RWPE2 (cell line): ENCODE data around the gene DUSP15.

Experiments used
- ATAC-seq: fragments of 200-7000 bp; cut with Tn5 transposase; 3 replicates; pipeline ENCODE4 v1.9.1; 2021; ENCODE audit warnings: low read depth
- DNase-seq: peaks from one replicate; pipeline ENCODE4 v3.0.0-alpha.2; 2020; ENCODE audit warnings: low spot score
- H3K27ac ChIP-seq: fragments of 450-650 bp; 2 replicates; pipeline ENCODE4 v1.5.1; 2017; ENCODE audit warnings: mild to moderate bottlenecking; ENCODE audit not compliant: poor library complexity, severe bottlenecking
- H3K27me3 ChIP-seq: fragments of 250-450 bp; sonication (Bioruptor Pico); 2 replicates; pipeline ENCODE4 v1.5.1; 2021; ENCODE audit warnings: mild to moderate bottlenecking, moderate library complexity; ENCODE audit not compliant: insufficient read depth, poor library complexity, severe bottlenecking
- H3K36me3 ChIP-seq: fragments of 250-450 bp; sonication (Bioruptor Pico); 2 replicates; pipeline ENCODE4 v1.5.1; 2020; ENCODE audit warnings: low read depth, mild to moderate bottlenecking, moderate library complexity
- H3K4me1 ChIP-seq: fragments of 250-450 bp; sonication (Bioruptor Pico); 2 replicates; pipeline ENCODE4 v1.5.1; 2021; ENCODE audit warnings: mild to moderate bottlenecking, moderate library complexity; ENCODE audit not compliant: insufficient read depth, poor library complexity, severe bottlenecking
- H3K4me3 ChIP-seq: fragments of 250-450 bp; sonication (Bioruptor Pico); 2 replicates; pipeline ENCODE4 v1.5.1; 2021; ENCODE audit warnings: mild to moderate bottlenecking, moderate library complexity; ENCODE audit not compliant: severe bottlenecking
- H3K9me3 ChIP-seq: fragments of 250-450 bp; sonication (Bioruptor Pico); 2 replicates; pipeline ENCODE4 v1.5.1; 2021; ENCODE audit warnings: mild to moderate bottlenecking, moderate library complexity; ENCODE audit not compliant: severe bottlenecking
- TF ChIP-seq, protein P1 (sequence below): fragments of 450-650 bp; IDR thresholded peaks from one replicate; pipeline ENCODE4 v1.5.1; 2017; ENCODE audit warnings: mild to moderate bottlenecking, moderate library complexity; ENCODE audit not compliant: poor library complexity, severe bottlenecking

DUSP15 gene

DNA sequence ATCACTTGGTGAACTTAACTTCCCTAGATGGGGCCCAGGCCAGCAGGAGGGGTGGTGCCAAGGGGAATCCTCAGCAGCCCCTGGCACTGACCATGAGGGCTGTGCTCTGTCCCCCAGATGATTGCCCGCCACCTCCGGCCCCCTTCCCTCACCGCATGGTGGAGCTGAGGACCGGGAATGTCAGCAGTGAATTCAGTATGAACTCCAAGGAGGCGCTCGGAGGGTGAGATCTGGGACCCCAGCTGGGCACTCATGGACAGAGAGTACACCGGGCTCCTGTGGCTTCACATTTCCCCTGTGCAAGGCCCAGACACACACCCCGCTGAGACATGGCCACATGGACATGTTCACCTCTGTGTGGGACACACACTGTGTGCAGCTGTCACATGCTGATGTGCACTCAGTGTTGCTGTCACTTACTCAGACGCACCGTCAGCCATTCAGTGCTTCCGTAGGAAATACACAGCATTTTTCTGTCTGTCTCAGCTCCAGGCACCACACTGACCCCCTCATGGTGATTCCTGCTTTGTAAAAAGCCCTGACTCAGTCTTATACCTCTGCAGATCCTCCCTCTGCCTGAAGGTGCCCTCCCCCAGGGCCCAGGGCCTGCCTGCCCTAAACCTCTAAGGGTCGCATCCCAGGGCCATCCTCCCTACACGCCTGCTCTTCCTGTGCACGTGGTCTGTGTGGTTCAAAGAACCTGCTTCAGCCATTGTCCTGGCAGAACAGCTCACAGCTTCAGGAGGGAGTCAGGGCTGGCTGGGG lies 46.8 kb downstream of the DUSP15 start:
- no peak overlapping the region for H3K27ac ChIP-seq

GRCh38 chr20:31822421-31823330 lies 47.7 kb downstream of the DUSP15 start:
- Histone ChIP-seq H3K36me3 (no peaks in the 10 kb centered on the region), H3K27ac (no peak overlapping the region), H3K4me1 (no peaks in the 10 kb centered on the region), H3K4me3 (no peak overlapping the region), H3K27me3 (no peaks in the 10 kb centered on the region), H3K9me3 (no peaks in the 10 kb centered on the region)
- peak; percentile 81 for ATAC-seq
- DNase-seq = no peak
- TF ChIP-seq, protein P1, sequence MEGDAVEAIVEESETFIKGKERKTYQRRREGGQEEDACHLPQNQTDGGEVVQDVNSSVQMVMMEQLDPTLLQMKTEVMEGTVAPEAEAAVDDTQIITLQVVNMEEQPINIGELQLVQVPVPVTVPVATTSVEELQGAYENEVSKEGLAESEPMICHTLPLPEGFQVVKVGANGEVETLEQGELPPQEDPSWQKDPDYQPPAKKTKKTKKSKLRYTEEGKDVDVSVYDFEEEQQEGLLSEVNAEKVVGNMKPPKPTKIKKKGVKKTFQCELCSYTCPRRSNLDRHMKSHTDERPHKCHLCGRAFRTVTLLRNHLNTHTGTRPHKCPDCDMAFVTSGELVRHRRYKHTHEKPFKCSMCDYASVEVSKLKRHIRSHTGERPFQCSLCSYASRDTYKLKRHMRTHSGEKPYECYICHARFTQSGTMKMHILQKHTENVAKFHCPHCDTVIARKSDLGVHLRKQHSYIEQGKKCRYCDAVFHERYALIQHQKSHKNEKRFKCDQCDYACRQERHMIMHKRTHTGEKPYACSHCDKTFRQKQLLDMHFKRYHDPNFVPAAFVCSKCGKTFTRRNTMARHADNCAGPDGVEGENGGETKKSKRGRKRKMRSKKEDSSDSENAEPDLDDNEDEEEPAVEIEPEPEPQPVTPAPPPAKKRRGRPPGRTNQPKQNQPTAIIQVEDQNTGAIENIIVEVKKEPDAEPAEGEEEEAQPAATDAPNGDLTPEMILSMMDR = peak; percentile 100

More for the DNA sequence above, 46.8 kb downstream of the DUSP15 start:
- TF ChIP-seq, protein P1 = no peak
- Histone ChIP-seq H3K9me3 (no peaks in the 10 kb centered on the region), H3K36me3 (no peaks in the 10 kb centered on the region), H3K4me3 (no peak overlapping the region), H3K4me1 (no peaks in the 10 kb centered on the region), H3K27me3 (no peaks in the 10 kb centered on the region)
- DNase-seq (no peak), ATAC-seq (no peak)

- no peaks in the 10 kb centered on the region for H3K4me1 ChIP-seq
- H3K27ac ChIP-seq = no peak overlapping the region
- DNase-seq (peak; percentile 78), ATAC-seq (no peak)
- no peak overlapping the region for H3K4me3 ChIP-seq
- TF ChIP-seq, protein P1 = no peak
- H3K27me3 ChIP-seq = no peaks in the 10 kb centered on the region
- H3K9me3 ChIP-seq = no peaks in the 10 kb centered on the region
- H3K36me3 ChIP-seq = no peaks in the 10 kb centered on the region
Observed at GRCh38 chr20:31821427-31821826, 48.9 kb downstream of the DUSP15 start.

DNA sequence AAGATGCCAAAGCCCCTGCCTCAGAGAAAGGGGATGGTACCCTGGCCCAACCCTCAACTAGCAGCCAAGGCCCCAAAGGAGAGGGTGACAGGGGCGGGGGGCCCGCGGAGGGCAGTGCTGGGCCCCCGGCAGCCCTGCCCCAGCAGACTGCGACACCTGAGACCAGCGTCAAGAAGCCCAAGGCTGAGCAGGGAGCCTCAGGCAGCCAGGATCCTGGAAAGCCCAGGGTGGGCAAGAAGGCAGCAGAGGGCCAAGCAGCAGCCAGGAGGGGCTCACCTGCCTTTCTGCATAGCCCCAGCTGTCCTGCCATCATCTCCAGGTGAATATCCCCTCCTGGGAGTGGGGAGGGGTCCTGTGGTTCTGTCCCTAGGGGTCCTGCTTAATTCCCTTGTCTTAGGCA lies 50.1 kb downstream of the DUSP15 start:
- DNase-seq (no peak), ATAC-seq (no peak)
- H3K27me3 ChIP-seq = no peaks in the 10 kb centered on the region
- no peaks in the 10 kb centered on the region for H3K9me3 ChIP-seq
- no peak overlapping the region for H3K4me3 ChIP-seq
- TF ChIP-seq, protein P1 = no peak
- no peaks in the 10 kb centered on the region for H3K4me1 ChIP-seq
- no peaks in the 10 kb centered on the region for H3K36me3 ChIP-seq
- no peak overlapping the region for H3K27ac ChIP-seq
